ENCODE measurements around the gene PPFIA1. TPM values are rescaled to one million over a fixed set of nuclear protein-coding genes. Genes with fewer than 3 reads are reported as not detected.

Gene PPFIA1
- polyA plus RNA-seq, 1 experiment: 62.7 TPM

DNA sequence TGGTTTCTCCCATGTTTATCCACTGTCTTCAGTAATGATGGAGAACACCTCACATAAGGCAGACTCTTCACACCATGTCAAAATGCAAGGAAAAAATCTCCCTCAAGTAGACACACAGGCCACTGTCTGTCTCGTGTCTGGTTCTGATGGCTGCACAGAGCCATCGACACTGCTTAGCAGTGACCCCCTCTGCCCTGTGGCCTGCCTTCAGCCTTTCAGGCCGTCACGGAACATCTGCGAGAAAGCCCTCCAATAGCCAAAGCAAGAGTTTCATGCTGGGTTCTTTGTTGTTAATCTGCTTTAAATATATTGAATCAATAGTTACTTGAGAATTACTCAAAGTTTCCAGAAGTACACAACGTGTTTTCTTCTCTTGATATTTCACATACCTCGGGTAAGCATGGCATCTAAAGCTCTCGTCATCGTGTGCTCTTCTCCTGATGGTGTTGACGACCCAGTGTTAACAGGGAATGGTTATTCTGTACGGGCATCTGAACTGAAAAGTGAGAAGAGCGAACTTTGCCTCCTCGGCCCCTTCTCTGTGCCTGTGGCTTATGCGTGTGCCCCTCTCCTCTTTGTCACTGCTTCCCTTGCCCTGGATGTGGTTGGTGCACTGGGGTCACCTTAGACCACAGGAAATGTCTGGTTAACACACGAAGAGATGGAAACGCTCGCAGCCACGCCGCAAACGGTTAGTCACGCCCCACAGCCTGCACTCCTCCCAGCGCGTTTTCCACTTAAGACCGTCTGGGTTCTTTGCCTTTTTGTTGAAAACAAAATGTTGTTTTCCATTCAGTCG lies 94.5 kb downstream of the PPFIA1 start:
- H3K36me3 ChIP-seq (ENCODE audit: control insufficient read depth, insufficient read depth, low read length): peaks cover 4% of the 10 kb centered on the region

DNA sequence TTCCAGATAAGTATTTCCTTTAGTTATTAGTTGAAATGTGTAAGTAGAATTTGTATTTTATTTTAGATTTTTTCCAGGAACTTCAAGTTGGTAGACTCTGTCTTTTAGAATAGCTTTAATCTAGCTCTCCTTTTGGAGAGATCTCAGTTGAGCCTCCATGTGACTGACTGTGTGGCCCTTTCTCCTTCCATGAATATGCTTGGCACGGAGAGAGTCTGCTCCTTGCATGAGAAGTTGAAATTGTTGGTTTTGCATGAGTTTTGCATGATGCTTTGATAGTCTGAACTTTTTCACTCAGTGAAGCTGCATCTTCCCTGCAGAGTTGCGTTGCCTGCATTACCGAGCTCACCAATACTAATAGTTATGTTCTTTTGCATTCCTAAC lies 95.0 kb downstream of the PPFIA1 start:
- Histone ChIP-seq H3K4me3 (ENCODE audit: low read depth, low read length) (no peak overlapping the region), H3K36me3 (ENCODE audit: control insufficient read depth, insufficient read depth, low read length) (peaks cover 2% of the 10 kb centered on the region), H3K27me3 (ENCODE audit: control insufficient read depth, insufficient read depth, low read length) (no peaks in the 10 kb centered on the region)
- CTCF ChIA-PET: interaction anchor here (1.0 kb wide), 1 partner anchor 13 kb away, joined by 3 read pairs; no protein-coding TSS in a partner anchor
- TF ChIP-seq, protein P1, sequence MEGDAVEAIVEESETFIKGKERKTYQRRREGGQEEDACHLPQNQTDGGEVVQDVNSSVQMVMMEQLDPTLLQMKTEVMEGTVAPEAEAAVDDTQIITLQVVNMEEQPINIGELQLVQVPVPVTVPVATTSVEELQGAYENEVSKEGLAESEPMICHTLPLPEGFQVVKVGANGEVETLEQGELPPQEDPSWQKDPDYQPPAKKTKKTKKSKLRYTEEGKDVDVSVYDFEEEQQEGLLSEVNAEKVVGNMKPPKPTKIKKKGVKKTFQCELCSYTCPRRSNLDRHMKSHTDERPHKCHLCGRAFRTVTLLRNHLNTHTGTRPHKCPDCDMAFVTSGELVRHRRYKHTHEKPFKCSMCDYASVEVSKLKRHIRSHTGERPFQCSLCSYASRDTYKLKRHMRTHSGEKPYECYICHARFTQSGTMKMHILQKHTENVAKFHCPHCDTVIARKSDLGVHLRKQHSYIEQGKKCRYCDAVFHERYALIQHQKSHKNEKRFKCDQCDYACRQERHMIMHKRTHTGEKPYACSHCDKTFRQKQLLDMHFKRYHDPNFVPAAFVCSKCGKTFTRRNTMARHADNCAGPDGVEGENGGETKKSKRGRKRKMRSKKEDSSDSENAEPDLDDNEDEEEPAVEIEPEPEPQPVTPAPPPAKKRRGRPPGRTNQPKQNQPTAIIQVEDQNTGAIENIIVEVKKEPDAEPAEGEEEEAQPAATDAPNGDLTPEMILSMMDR (IDR thresholded peaks at IDR 0.05; ENCODE audit: insufficient read depth, low read depth, low read length): no peak
- DNase-seq (ENCODE audit: low read depth): no peak
- POLR2A ChIA-PET: no interaction called here

More for the DNA sequence above, 94.5 kb downstream of the PPFIA1 start:
- TF ChIP-seq, protein P1 (IDR thresholded peaks at IDR 0.05; ENCODE audit: insufficient read depth, low read depth, low read length): no peak
- Histone ChIP-seq H3K27me3 (ENCODE audit: control insufficient read depth, insufficient read depth, low read length) (no peaks in the 10 kb centered on the region), H3K4me3 (ENCODE audit: low read depth, low read length) (no peak overlapping the region)
- POLR2A ChIA-PET: no interaction called here
- CTCF ChIA-PET: no interaction called here
- no peak for DNase-seq (ENCODE audit: low read depth)

DNA sequence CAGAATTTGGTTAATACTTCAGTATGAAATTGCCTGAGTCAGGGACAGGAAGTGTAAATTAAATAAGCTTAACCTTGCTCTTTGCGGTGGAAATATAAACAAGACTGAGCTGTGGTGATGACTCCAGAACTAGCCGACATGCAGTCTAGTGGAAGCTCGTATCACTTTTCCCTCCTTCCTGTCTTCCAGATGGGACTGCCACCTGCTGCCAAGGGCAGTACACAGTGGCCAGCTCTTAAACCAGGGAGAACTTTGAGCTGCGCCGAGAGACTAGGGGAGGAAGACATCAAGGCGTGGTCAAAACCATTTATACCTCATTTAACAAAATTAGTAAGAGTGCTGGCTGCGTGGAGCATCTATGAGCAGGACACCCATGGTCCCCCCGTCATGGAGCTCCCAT lies 96.6 kb downstream of the PPFIA1 start:
- TF ChIP-seq, protein P1 (IDR thresholded peaks at IDR 0.05; ENCODE audit: insufficient read depth, low read depth, low read length): no peak
- Histone ChIP-seq H3K4me3 (ENCODE audit: low read depth, low read length) (no peak overlapping the region), H3K27me3 (ENCODE audit: control insufficient read depth, insufficient read depth, low read length) (no peaks in the 10 kb centered on the region), H3K36me3 (ENCODE audit: control insufficient read depth, insufficient read depth, low read length) (peaks cover 2% of the 10 kb centered on the region)
- DNase-seq (ENCODE audit: low read depth): no peak
- ChIA-PET CTCF (interaction anchor here (1.0 kb wide), 1 partner anchor 12 kb away, joined by 3 read pairs; no protein-coding TSS in a partner anchor), POLR2A (no interaction called here)

DNA sequence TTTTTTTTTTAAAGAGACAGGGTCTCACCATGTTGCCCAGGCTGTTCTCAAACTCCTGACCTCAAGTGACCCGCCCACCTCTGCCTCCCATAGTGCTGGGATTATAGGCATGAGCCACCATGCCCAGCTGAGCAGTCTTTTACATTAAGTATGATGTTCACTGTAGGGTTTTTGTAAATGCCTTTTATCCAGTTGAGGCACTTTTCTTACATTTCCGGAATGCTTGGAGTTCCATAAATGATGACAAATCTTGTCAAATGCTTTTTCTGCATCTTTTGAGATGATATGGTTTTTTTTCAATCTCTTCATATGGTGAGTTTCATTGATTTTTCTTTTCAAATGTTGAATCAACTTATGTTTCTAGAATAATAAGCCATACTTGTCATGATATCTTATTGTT lies 98.5 kb downstream of the PPFIA1 start:
- Histone ChIP-seq H3K36me3 (ENCODE audit: control insufficient read depth, insufficient read depth, low read length) (peaks cover 7% of the 10 kb centered on the region), H3K27me3 (ENCODE audit: control insufficient read depth, insufficient read depth, low read length) (no peaks in the 10 kb centered on the region), H3K4me3 (ENCODE audit: low read depth, low read length) (no peak overlapping the region)
- POLR2A ChIA-PET: no interaction called here
- no peak for DNase-seq (ENCODE audit: low read depth)
- TF ChIP-seq, protein P1 (IDR thresholded peaks at IDR 0.05; ENCODE audit: insufficient read depth, low read depth, low read length): no peak
- CTCF ChIA-PET: interaction anchor here (0.8 kb wide), 1 partner anchor 9 kb away, joined by 3 read pairs; no protein-coding TSS in a partner anchor

DNA sequence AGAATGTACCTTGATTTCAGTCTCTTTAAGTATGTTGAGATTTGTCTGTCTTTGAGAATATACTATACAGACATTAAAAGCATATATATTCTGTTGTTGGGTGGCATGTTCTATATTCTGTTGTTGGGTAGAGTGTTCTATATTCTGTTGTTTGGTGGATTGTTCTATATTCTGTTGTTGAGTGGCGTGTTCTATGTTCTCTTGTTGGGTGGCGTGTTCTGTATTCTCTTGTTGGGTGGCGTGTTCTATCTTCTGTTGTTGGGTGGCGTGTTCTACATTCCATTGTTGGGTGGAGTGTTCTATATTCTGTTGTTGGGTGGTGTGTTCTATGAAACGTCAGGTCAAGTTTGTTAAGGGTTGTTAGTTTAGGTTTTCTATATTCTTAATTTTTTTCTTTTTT lies 100.8 kb downstream of the PPFIA1 start:
- Histone ChIP-seq H3K27me3 (ENCODE audit: control insufficient read depth, insufficient read depth, low read length) (no peaks in the 10 kb centered on the region), H3K36me3 (ENCODE audit: control insufficient read depth, insufficient read depth, low read length) (peaks cover 10% of the 10 kb centered on the region), H3K4me3 (ENCODE audit: low read depth, low read length) (no peak overlapping the region)
- CTCF ChIA-PET: no interaction called here
- TF ChIP-seq, protein P1 (IDR thresholded peaks at IDR 0.05; ENCODE audit: insufficient read depth, low read depth, low read length): no peak
- DNase-seq (ENCODE audit: low read depth): no peak
- POLR2A ChIA-PET: no interaction called here
